H1 (cell line): ENCODE results near the gene DRGX. TPM values are rescaled to one million over a fixed set of nuclear protein-coding genes. Genes with fewer than 3 reads are reported as not detected.

Experiments
- CTCF ChIA-PET: fragments of 300-600 bp; sonication (Branson Sonifier 250); formaldehyde crosslinking; loops from one replicate; lab custom pipeline; 2021; ENCODE audit not compliant: partially characterized antibody; lab: Charles Lee
- POLR2A ChIA-PET: fragments of 300-600 bp; sonication (Branson Sonifier 250); formaldehyde crosslinking; loops from one replicate; lab custom pipeline; 2021; ENCODE audit warnings: inconsistent platforms; ENCODE audit not compliant: partially characterized antibody; lab: Charles Lee
- DNase-seq, 2 experiments: peaks; one replicate each; pipeline versions ENCODE4 v3.0.0 to v3.0.0-alpha.2; 2010 to 2022; ENCODE audit warnings: low spot score in 2 of 2, low read depth in 1 of 2, mixed read lengths in 1 of 2
- FAIRE-seq: peaks from 2 replicates; lab custom pipeline; 2011; peaks lifted over from hg19 to GRCh38; lab: Jason Lieb, UNC
- H2AFZ ChIP-seq: 2 replicates; pipeline ENCODE4 v1.8.1; 2012; ENCODE audit warnings: low read length, inconsistent platforms
- H2AK5ac ChIP-seq: 2 replicates; pipeline ENCODE4 v1.6.1; 2013; ENCODE audit warnings: low read depth, low read length
- H2BK120ac ChIP-seq: replicated peaks from 2 replicates; pipeline ENCODE3; 2013; ENCODE audit warnings: low read depth, low read length, inconsistent platforms
- H2BK12ac ChIP-seq: 2 replicates; pipeline ENCODE4 v1.6.1; 2013; ENCODE audit warnings: low read depth, low read length
- H2BK15ac ChIP-seq: 2 replicates; pipeline ENCODE4 v1.6.1; 2013; ENCODE audit warnings: low read length
- H2BK20ac ChIP-seq: 2 replicates; pipeline ENCODE4 v1.6.1; 2013; ENCODE audit warnings: low read length
- H2BK5ac ChIP-seq: 2 replicates; pipeline ENCODE4 v1.6.1; 2013; ENCODE audit warnings: low read depth, low read length
- H3K14ac ChIP-seq: 2 replicates; pipeline ENCODE4 v1.6.1; 2013; ENCODE audit warnings: inconsistent platforms; ENCODE audit not compliant: insufficient read length
- H3K18ac ChIP-seq: 2 replicates; pipeline ENCODE4 v1.6.1; 2013; ENCODE audit warnings: low read length; ENCODE audit errors: extremely low read depth
- H3K23ac ChIP-seq: 2 replicates; pipeline ENCODE4 v1.6.1; 2013; ENCODE audit warnings: inconsistent platforms; ENCODE audit not compliant: insufficient read length
- H3K23me2 ChIP-seq: 2 replicates; pipeline ENCODE4 v1.6.1; 2013; ENCODE audit warnings: low read depth, low read length
- H3K27ac ChIP-seq: 2 replicates; pipeline ENCODE4 v1.6.1; 2011; ENCODE audit warnings: low read depth, low read length, inconsistent platforms
- H3K27me3 ChIP-seq, 4 experiments: replicated peaks in 1 of 4; 1 replicate in 1 of 4; 2 replicates in 3 of 4; pipeline versions ENCODE4 v1.6.1 to v1.8.1; 2011 to 2013; ENCODE audit warnings: low read length in 3 of 4, mild to moderate bottlenecking in 3 of 4, inconsistent platforms in 2 of 4, mixed read lengths in 2 of 4, moderate library complexity in 1 of 4; ENCODE audit not compliant: control insufficient read depth in 3 of 4, insufficient read depth in 3 of 4; ENCODE audit errors: extremely low read depth in 1 of 4
- H3K36me3 ChIP-seq, 4 experiments: 2 replicates each; pipeline versions ENCODE4 v1.6.1 to v1.8.1; 2011 to 2013; ENCODE audit warnings: mild to moderate bottlenecking in 4 of 4, low read length in 3 of 4, moderate library complexity in 2 of 4, control low read depth in 1 of 4, inconsistent platforms in 1 of 4; ENCODE audit not compliant: insufficient read depth in 4 of 4, control insufficient read depth in 2 of 4
- H3K4ac ChIP-seq: replicated peaks from 2 replicates; pipeline ENCODE3; 2013; ENCODE audit warnings: low read length, low read depth, mixed read lengths, inconsistent platforms; ENCODE audit not compliant: insufficient read length
- H3K4me1 ChIP-seq, 4 experiments: replicated peaks in 1 of 4; 1 replicate in 1 of 4; 2 replicates in 3 of 4; pipeline versions ENCODE4 v1.6.1 to v1.8.1; 2011 to 2013; ENCODE audit warnings: low read length in 3 of 4, inconsistent platforms in 2 of 4, mixed read lengths in 1 of 4; ENCODE audit not compliant: insufficient read depth in 4 of 4, control insufficient read depth in 3 of 4
- H3K4me2 ChIP-seq, 2 experiments: 2 replicates each; pipeline versions ENCODE4 v1.6.1 to v1.8.1; 2011 to 2013; ENCODE audit warnings: low read depth in 2 of 2, low read length in 2 of 2, control low read depth in 1 of 2, inconsistent platforms in 1 of 2, mild to moderate bottlenecking in 1 of 2; ENCODE audit not compliant: insufficient read depth in 1 of 2
- H3K4me3 ChIP-seq, 4 experiments: fragments of 200-600, 300-600 bp in 1 of 4; sonication (generic), shearing (Covaris generic), sonication (Bioruptor Twin) in 1 of 4; 2 replicates each; pipeline versions ENCODE4 v1.5.1 to v1.8.1; 2011 to 2016; ENCODE audit warnings: low read length in 4 of 4, low read depth in 3 of 4, control low read depth in 2 of 4, inconsistent platforms in 2 of 4, mild to moderate bottlenecking in 2 of 4, mixed read lengths in 1 of 4, moderate library complexity in 1 of 4; ENCODE audit not compliant: insufficient read depth in 2 of 4; ENCODE audit errors: extremely low read depth in 1 of 4
- H3K56ac ChIP-seq: replicated peaks from 2 replicates; pipeline ENCODE3; 2013; ENCODE audit warnings: low read depth, mild to moderate bottlenecking, mixed read lengths, low read length, inconsistent platforms; ENCODE audit not compliant: insufficient read length
- H3K79me1 ChIP-seq: 2 replicates; pipeline ENCODE4 v1.6.1; 2013; ENCODE audit warnings: low read depth, low read length, control low read depth
- H3K79me2 ChIP-seq, 2 experiments: 2 replicates each; pipeline versions ENCODE4 v1.6.1 to v1.8.1; 2012 to 2013; ENCODE audit warnings: low read length in 2 of 2, mild to moderate bottlenecking in 2 of 2, inconsistent platforms in 1 of 2; ENCODE audit not compliant: insufficient read depth in 2 of 2, control insufficient read depth in 1 of 2
- H3K9ac ChIP-seq, 4 experiments: replicated peaks in 1 of 4; 1 replicate in 1 of 4; 2 replicates in 3 of 4; pipeline versions ENCODE4 v1.6.1 to v1.8.1; 2011 to 2013; ENCODE audit warnings: low read depth in 3 of 4, low read length in 3 of 4, control low read depth in 2 of 4, mild to moderate bottlenecking in 2 of 4, moderate library complexity in 2 of 4, inconsistent platforms in 1 of 4; ENCODE audit errors: extremely low read depth in 1 of 4
- H3K9me3 ChIP-seq, 2 experiments: 2 replicates each; pipeline versions ENCODE4 v1.6.1 to v1.8.1; 2012 to 2013; ENCODE audit warnings: mild to moderate bottlenecking in 2 of 2, moderate library complexity in 2 of 2, control low read depth in 1 of 2, inconsistent platforms in 1 of 2, low read depth in 1 of 2, low read length in 1 of 2, mixed read lengths in 1 of 2; ENCODE audit not compliant: insufficient read depth in 2 of 2
- H4K20me1 ChIP-seq, 2 experiments: replicated peaks in 1 of 2; 2 replicates each; pipeline versions ENCODE3 to v1.8.1; 2011 to 2013; ENCODE audit warnings: inconsistent platforms in 2 of 2, low read length in 2 of 2, mild to moderate bottlenecking in 1 of 2; ENCODE audit not compliant: insufficient read depth in 2 of 2, control insufficient read depth in 1 of 2
- H4K5ac ChIP-seq: 2 replicates; pipeline ENCODE4 v1.6.1; 2013; ENCODE audit warnings: low read length, low read depth, mixed read lengths, inconsistent platforms; ENCODE audit not compliant: insufficient read length
- H4K8ac ChIP-seq: 2 replicates; pipeline ENCODE4 v1.8.0; 2013; ENCODE audit warnings: mild to moderate bottlenecking, moderate library complexity, low read length, inconsistent platforms; ENCODE audit not compliant: insufficient read depth; ENCODE audit errors: extremely low read depth
- H4K91ac ChIP-seq: replicated peaks from 2 replicates; pipeline ENCODE3; 2013; ENCODE audit warnings: low read length, mixed read lengths, inconsistent platforms; ENCODE audit not compliant: insufficient read length
- BCL11A ChIP-seq, 2 experiments: IDR thresholded peaks; one replicate each; pipeline ENCODE4 v1.6.1; 2011; ENCODE audit warnings: low read depth in 2 of 2, low read length in 2 of 2, mild to moderate bottlenecking in 2 of 2
- CBX5 ChIP-seq: fragments of 300-800, 300-1000 bp; sonication (generic); IDR thresholded peaks from 2 replicates; pipeline ENCODE4 v1.7.1; 2016; ENCODE audit warnings: antibody characterized with exemption, low read length, low read depth
- EGR1 ChIP-seq: IDR thresholded peaks from 2 replicates; pipeline ENCODE4 v1.6.1; 2011; ENCODE audit warnings: low read depth, low read length, borderline replicate concordance
- EP300 ChIP-seq, 2 experiments: IDR thresholded peaks; 1 replicate in 1 of 2; 2 replicates in 1 of 2; pipeline ENCODE4 v1.6.1; 2011 to 2012; ENCODE audit warnings: low read depth in 2 of 2, low read length in 2 of 2, mild to moderate bottlenecking in 2 of 2, borderline replicate concordance in 1 of 2, inconsistent platforms in 1 of 2, moderate library complexity in 1 of 2
- GTF2F1 ChIP-seq: IDR thresholded peaks from 2 replicates; pipeline ENCODE4 v1.6.1; 2012; ENCODE audit warnings: low read depth, low read length, improper control_type of control experiment, borderline replicate concordance
- HDAC6 ChIP-seq: IDR thresholded peaks from one replicate; pipeline ENCODE4 v1.7.1; 2012; ENCODE audit warnings: low read depth, mild to moderate bottlenecking, inconsistent platforms, low read length, moderate library complexity
- KDM1A ChIP-seq: fragments of 200-600, 300-600 bp; sonication (generic); IDR thresholded peaks from 2 replicates; pipeline ENCODE4 v1.7.1; 2016; ENCODE audit warnings: mild to moderate bottlenecking, low read length, borderline replicate concordance
- NRF1 ChIP-seq: IDR thresholded peaks from 2 replicates; pipeline ENCODE4 v1.6.1; 2011; ENCODE audit warnings: mild to moderate bottlenecking, low read depth, low read length, improper control_type of control experiment
- PHF8 ChIP-seq: fragments of 200-600 bp; sonication (generic); conservative IDR thresholded peaks from 2 replicates; pipeline ENCODE4 v1.7.1; 2012; ENCODE audit warnings: low read depth, mild to moderate bottlenecking, inconsistent platforms, low read length, moderate library complexity
- RXRA ChIP-seq: IDR thresholded peaks from 2 replicates; pipeline ENCODE4 v1.6.1; 2011; ENCODE audit warnings: low read depth, mild to moderate bottlenecking, low read length, moderate library complexity; ENCODE audit not compliant: insufficient read depth
- SIRT6 ChIP-seq: IDR thresholded peaks from one replicate; pipeline ENCODE4 v1.7.1; 2012; ENCODE audit warnings: low read length, inconsistent platforms
- WGBS, 2 experiments: shearing (Covaris generic) in 1 of 2; methylation state at CpG; one replicate each; pipeline versions ENCODE4 v1.1.6 to v1.1.7; 2013 to 2015; ENCODE audit warnings: low lambda C conversion rate in 2 of 2, mixed read lengths in 2 of 2, inconsistent platforms in 1 of 2, low coverage in 1 of 2, missing lambda C conversion rate in 1 of 2; ENCODE audit not compliant: insufficient replicate concordance in 2 of 2, insufficient coverage in 1 of 2, insufficient read length in 1 of 2; ENCODE audit errors: extremely low coverage in 1 of 2, missing lambda C conversion rate in 1 of 2; 5-methylcytosine and 5-hydroxymethylcytosine counted together
- polyA plus RNA-seq, 7 experiments: library from polyadenylated mRNA; depleted of rRNA in 3 of 7; stranded (reverse) in 5 of 7; unstranded in 2 of 7; fragments of >200 nt in 5 of 7; fragments of 200-250 nt in 2 of 7; gene quantifications; 1 replicate in 5 of 7; 2 replicates in 1 of 7; 4 replicates in 1 of 7; pipeline versions ENCODE4 v1.2.1 to v1.2.3, GENCODE V29; 2011 to 2013; ENCODE audit warnings: missing spikeins in 2 of 7, mixed read lengths in 2 of 7
- total RNA-seq: library from RNA; stranded (reverse); fragmentation: NEBNext Ultra II Directional; extraction: Animal tissue kit (Norgen Biotek cat#: 25700); gene quantifications from 2 replicates; pipeline ENCODE4 v1.2.1, GENCODE V29; 2021

Gene DRGX
- total and polyA plus RNA-seq, 2 of the 8 experiments (the other 6 are each of a cell fraction or from before 2014, with no cell fraction given), result not detected

GRCh38 chr10:49398000-49398861 is 2.3 kb upstream of the DRGX start:
- 4% methylated on average over 59 of the region's 72 CpGs; no CpG with 5 or more reads in 1 of the 2 experiments for WGBS, 2 experiments
- Histone ChIP-seq H2BK120ac (no peak overlapping the region), H2BK20ac (no peak overlapping the region), H3K36me3 (no peaks in the 10 kb centered on the region), H4K20me1 (peaks cover 6 to 25% of the 10 kb centered on the region in 2 experiments), H3K79me2 (no peaks in the 10 kb centered on the region), H4K5ac (no peak overlapping the region), H3K79me1 (no peaks in the 10 kb centered on the region), H3K9ac (no peak overlapping the region), H3K23ac (no peak overlapping the region), H2BK12ac (no peak overlapping the region), H3K23me2 (peaks cover 18% of the 10 kb centered on the region; the same call in 1 of the 2 replicates), H3K4me1 (peaks cover 4 to 14% (median 6%) of the 10 kb centered on the region in 4 experiments), H3K18ac (no peak overlapping the region), H2AFZ (no peak overlapping the region), H3K4me3 (peak overlapping the region; percentile 1 to 67 (median 41); a peak in 6 of 8 replicates), H3K27ac (no peak overlapping the region), H2BK5ac (no peak overlapping the region), H3K27me3 (peaks cover 48 to 85% (median 70%) of the 10 kb centered on the region in 4 experiments), H3K56ac (no peak overlapping the region), H4K91ac (no peak overlapping the region), H2AK5ac (no peak overlapping the region), H3K4me2 (peak overlapping the region; percentile 87 to 92), H3K14ac (no peak overlapping the region), H2BK15ac (no peak overlapping the region), H4K8ac (no peak overlapping the region; the same call in 1 of the 2 replicates), H3K4ac (no peak overlapping the region), H3K9me3 (no peaks in the 10 kb centered on the region)
- ChIA-PET POLR2A (interaction anchor here (0.9 to 1.1 kb wide), 2 partner anchors 10 to 140 kb away, joined by 3 read pairs; partner anchors contain the start of gene ERCC6), CTCF (interaction anchor here (0.9 to 1.9 kb wide), 9 partner anchors 9 to 740 kb away, joined by 3 to 13 read pairs (median 4); partner anchors contain the start of gene ERCC6)
- no peak for FAIRE-seq
- DNase-seq, result peak in 1 of 2 experiments; percentile 88
- TF ChIP-seq KDM1A (no peak), PHF8 (no peak), SIRT6 (no peak), BCL11A (IDR thresholded peaks at IDR 0.05; ENCODE audit: low read depth in 2 of 2, low read length in 2 of 2) (no peak), HDAC6 (no peak), EP300 (IDR thresholded peaks at IDR 0.05; ENCODE audit: borderline replicate concordance in 1 of 2, low read depth in 2 of 2, low read length in 2 of 2) (no peak), CBX5 (no peak), NRF1 (no peak), EGR1 (no peak), RXRA (no peak), GTF2F1 (no peak)
